NT2/D1 (cell line): ENCODE measurements around the gene MYLIP.
"Not testable (repeated sequence)": the region's sequence is repeated elsewhere in the genome, so short reads cannot be mapped to it uniquely, and the experiment has no call there.

Experiments used
- DNase-seq: peaks from one replicate; pipeline ENCODE4 v3.0.0-alpha.2; 2011; ENCODE audit warnings: low read depth, low spot score
- H3K27me3 ChIP-seq: 2 replicates; pipeline ENCODE4 v1.6.0; 2011; ENCODE audit warnings: mild to moderate bottlenecking; ENCODE audit not compliant: insufficient read length, insufficient read depth
- H3K36me3 ChIP-seq: 2 replicates; pipeline ENCODE4 v1.6.1; 2011; ENCODE audit warnings: mild to moderate bottlenecking, low read length, mixed read lengths; ENCODE audit not compliant: insufficient read depth, insufficient read length
- H3K4me1 ChIP-seq: 2 replicates; pipeline ENCODE4 v1.5.1; 2011; ENCODE audit not compliant: insufficient read depth, insufficient read length
- H3K4me3 ChIP-seq: 2 replicates; pipeline ENCODE4 v1.5.1; 2011; ENCODE audit warnings: low read depth; ENCODE audit not compliant: insufficient read length
- H3K9ac ChIP-seq: 2 replicates; pipeline ENCODE4 v1.6.0; 2011; ENCODE audit warnings: low read depth; ENCODE audit not compliant: insufficient read length
- H3K9me3 ChIP-seq: 2 replicates; pipeline ENCODE4 v1.5.1; 2011; ENCODE audit warnings: mild to moderate bottlenecking, low read length; ENCODE audit not compliant: insufficient read depth
- SUZ12 ChIP-seq: IDR thresholded peaks from 2 replicates; pipeline ENCODE4 v1.6.1; 2011; ENCODE audit not compliant: insufficient read length, insufficient read depth; ENCODE audit errors: extremely low read depth
- YY1 ChIP-seq: IDR thresholded peaks from 2 replicates; pipeline ENCODE4 v1.6.1; 2011; ENCODE audit not compliant: insufficient read length, insufficient read depth
- ZNF274 ChIP-seq: IDR thresholded peaks from 2 replicates; pipeline ENCODE4 v1.6.1; 2011; ENCODE audit warnings: mild to moderate bottlenecking, low read depth, low read length

Gene MYLIP

DNA sequence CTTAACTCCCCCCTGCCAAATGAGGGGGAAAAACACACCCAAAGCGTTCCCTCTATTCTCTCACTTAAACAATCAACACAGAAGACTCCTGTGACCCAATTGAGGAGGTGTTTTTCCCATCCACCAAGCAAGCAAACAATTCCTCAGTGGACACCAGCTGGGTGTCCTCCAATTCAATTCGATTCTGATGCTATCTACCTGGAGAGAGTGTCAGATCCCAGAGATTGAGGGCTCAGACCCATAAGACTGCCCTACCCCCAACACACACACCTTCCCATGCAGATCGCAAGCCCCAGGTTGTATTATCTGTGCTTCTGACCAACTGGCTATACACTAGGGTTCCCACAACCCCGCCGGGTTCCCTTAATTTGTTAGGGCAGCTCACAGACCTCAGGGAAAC is 36.8 kb downstream of the MYLIP start:
- Histone ChIP-seq H3K9ac (no peak overlapping the region), H3K27me3 (no peaks in the 10 kb centered on the region), H3K4me3 (no peak overlapping the region), H3K9me3 (no peaks in the 10 kb centered on the region), H3K36me3 (no peaks in the 10 kb centered on the region), H3K4me1 (no peaks in the 10 kb centered on the region)
- TF ChIP-seq YY1: no peak
- TF ChIP-seq SUZ12: no peak
- no peak for TF ChIP-seq ZNF274
- no peak for DNase-seq

DNA sequence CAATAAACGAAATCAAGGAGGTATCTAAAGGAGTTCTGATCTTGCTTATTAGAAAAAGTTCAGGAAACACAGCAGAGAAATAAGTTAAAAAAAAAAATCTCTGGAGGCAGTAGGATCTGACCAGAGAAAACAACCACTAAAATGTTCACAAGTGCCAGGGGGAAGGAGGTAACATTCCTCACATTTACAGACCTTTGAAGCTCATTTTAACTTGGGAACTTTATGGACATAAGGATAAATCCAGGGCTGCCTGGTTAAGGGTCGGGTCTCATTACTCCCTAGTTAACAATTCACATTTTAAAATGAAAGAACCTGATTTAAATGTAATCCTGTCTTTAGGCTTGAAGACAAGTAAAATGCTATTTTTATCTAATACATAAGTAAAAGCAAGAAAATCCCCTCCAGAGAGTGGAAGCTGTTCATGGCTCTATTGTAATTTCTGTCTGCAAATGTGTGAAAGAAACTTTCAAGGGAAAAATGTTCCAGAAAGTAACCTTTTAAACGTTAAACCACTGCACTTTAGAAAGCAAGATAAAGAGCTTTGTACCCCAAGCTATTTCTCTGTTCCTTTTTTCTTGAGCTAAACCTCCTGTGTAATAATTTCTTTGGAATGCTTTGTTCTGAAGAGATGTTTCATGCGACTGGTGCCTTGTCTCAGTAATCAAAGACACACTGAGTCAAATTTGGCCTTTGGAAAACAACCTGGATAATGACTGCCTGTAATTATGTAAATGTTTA is 38.2 kb downstream of the MYLIP start:
- Histone ChIP-seq H3K9ac (no peak overlapping the region), H3K36me3 (no peaks in the 10 kb centered on the region), H3K4me3 (no peak overlapping the region), H3K27me3 (no peaks in the 10 kb centered on the region), H3K4me1 (no peaks in the 10 kb centered on the region), H3K9me3 (no peaks in the 10 kb centered on the region)
- no peak for DNase-seq
- TF ChIP-seq ZNF274 (no peak), YY1 (no peak), SUZ12 (no peak)

DNA sequence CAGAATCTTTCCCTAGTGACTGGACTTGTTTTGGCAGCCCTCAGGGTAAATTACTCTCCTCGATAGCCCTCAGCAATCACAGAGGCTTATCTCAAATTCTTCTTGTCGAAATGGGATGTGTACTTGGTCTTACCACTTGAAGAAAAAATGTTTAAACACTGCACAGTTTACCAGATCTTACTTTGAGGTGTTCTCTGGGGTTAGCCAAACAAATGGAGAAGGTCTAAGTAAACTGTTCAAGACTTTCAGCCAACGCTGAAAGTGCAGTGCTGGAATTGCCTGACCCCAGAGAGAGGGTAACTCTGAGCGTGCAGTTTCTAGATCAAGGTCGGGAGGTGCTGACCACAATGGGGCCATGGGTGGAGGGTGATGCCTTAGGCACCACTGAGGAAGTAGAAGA is 39.2 kb downstream of the MYLIP start:
- Histone ChIP-seq H3K9ac (no peak overlapping the region), H3K36me3 (no peaks in the 10 kb centered on the region)
- TF ChIP-seq SUZ12 (no peak), ZNF274 (no peak), YY1 (no peak)

DNA sequence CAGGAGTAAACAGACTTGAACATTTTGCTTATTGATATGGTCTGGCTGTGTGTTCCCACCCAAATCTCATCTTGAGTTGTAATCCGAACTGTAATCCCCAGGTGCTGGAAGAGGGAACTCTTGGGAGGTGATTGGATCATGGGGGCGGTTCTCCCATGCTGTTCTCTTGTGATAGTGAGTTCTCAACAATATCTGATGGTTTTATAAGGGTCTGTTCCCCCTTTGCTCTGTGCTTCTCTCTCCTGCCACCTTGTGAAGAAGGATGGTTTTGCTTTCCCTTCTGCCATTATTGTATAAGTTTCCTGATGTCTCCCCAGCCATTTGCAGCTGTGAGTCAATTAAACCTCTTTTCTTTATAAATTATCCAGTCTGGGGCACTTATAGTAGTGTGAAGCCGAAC is 40.0 kb downstream of the MYLIP start:
- Histone ChIP-seq H3K36me3 (no peaks in the 10 kb centered on the region), H3K27me3 (no peaks in the 10 kb centered on the region), H3K4me1 (no peaks in the 10 kb centered on the region), H3K9me3 (no peaks in the 10 kb centered on the region), H3K4me3 (no peak overlapping the region), H3K9ac (no peak overlapping the region)
- DNase-seq: peak; percentile 16
- TF ChIP-seq YY1: no peak
- no peak for TF ChIP-seq ZNF274
- no peak for TF ChIP-seq SUZ12

More for the DNA sequence above, 39.2 kb downstream of the MYLIP start:
- H3K27me3 ChIP-seq: no peaks in the 10 kb centered on the region
- H3K9me3 ChIP-seq: no peaks in the 10 kb centered on the region
- no peak for DNase-seq
- H3K4me1 ChIP-seq: no peaks in the 10 kb centered on the region
- no peak overlapping the region for H3K4me3 ChIP-seq

DNA sequence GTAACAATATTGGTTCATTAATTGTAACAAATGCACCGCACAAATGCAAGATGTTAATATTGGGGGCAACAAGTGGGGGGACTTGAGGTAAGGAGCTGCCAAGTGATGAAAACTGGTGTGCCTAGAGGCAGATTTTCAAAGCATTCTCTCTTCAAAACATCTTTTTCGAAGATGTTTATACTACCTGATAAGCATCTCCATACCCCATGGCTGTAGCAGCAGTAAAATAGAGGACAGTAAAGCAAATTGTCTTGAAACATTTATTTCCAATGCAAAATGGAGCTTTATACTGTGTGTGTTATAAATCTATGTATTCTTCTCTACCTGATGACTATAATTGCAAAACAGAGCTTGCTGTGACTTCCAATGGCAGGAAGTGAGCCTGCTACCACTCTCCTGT is 42.5 kb downstream of the MYLIP start:
- Histone ChIP-seq H3K4me1 (no peaks in the 10 kb centered on the region), H3K4me3 (no peak overlapping the region), H3K27me3 (no peaks in the 10 kb centered on the region), H3K9me3 (no peaks in the 10 kb centered on the region), H3K9ac (no peak overlapping the region), H3K36me3 (no peaks in the 10 kb centered on the region)
- DNase-seq: no peak
- TF ChIP-seq ZNF274 (no peak), YY1 (no peak), SUZ12 (no peak)

DNA sequence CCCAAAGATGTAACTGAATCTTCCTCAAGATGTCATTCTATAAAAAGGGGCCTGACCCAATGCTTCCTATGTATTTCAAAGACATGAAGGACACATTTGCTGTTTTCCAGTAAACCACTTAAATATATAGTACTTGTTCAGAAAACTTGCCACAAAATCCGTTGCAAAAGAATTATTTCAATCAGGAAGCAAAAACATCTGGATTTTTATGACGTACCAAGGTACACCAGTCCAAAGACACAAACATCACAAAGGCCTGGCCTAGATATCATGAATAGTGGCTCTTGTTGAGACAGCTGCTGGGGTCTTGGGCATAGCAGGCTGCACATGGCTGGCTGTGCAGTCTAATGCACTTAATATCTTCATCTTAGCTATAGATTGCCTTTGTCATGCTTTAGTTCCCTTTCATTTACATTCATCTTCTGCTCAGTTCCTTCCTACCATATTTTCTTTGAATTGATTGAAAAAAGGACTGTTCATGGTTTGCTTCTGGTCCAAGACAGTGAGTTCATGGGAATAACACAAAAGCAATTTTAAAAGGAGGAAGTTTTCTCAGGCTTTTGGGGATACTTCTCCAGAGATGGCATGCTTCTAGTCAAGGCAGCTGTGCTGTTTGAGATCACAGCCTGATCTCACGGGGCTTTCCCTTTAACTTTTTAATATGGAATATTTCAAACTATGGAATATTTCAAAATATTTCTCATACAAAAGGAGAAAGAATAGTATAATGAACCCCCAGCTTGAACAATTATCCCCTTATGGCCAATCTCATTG is 44.5 kb downstream of the MYLIP start:
- no peak for TF ChIP-seq SUZ12
- TF ChIP-seq YY1: no peak
- TF ChIP-seq ZNF274: no peak
- Histone ChIP-seq H3K36me3 (no peaks in the 10 kb centered on the region), H3K9ac (no peak overlapping the region), H3K4me3 (no peak overlapping the region), H3K27me3 (no peaks in the 10 kb centered on the region), H3K9me3 (no peaks in the 10 kb centered on the region), H3K4me1 (no peaks in the 10 kb centered on the region)
- no peak for DNase-seq

DNA sequence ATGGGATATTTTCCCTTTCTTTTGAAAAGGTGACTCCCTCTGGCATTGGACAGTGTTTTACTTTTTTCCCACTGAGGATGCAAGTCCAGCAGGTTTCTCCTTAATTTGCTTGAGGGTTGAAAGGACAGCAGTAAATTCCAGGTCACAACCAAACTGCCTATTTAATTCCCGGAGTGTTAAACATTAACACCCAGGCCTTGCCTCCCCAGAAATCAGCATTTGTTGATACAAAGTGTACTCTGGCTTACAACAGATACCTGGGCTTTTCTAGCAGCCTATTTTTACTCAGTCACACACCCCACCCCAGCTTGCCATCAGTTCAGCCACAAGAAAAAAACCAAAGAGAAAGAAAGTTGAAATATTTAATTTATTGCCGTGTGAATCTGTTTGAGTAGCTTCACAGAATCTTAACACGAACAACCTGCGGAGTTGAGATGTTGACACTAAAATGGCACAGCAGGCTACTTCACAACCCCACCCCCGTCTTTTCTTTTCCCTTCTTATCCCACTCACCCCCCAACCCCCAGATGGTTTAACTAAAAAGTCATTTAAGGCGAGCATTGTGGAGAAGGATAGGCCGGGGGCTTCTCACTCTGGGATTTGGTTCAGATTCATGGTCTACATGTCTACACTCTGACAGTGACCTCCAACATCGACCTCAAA is 45.7 kb downstream of the MYLIP start:
- Histone ChIP-seq H3K9ac (no peak overlapping the region), H3K4me1 (no peaks in the 10 kb centered on the region), H3K9me3 (no peaks in the 10 kb centered on the region), H3K36me3 (no peaks in the 10 kb centered on the region), H3K4me3 (no peak overlapping the region), H3K27me3 (no peaks in the 10 kb centered on the region)
- no peak for TF ChIP-seq ZNF274
- DNase-seq: no peak

DNA sequence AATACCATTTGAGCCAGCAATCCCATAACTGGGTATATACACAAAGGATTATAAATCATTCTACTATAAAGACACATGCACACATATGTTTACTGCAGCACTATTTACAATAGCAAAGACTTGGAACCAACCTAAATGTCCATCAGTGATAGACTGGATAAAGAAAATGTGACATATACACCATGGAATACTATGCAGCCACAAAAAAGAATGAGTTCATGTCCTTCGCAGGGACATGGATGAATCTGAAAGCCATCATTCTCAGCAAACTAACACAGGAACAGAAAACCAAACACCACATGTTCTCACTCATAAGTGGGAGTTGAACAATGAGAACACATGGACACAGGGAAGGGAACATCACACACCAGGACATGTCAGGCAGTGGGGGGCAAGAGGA is 47.7 kb downstream of the MYLIP start:
- not testable (repeated sequence) for DNase-seq, H3K9me3 ChIP-seq, H3K27me3 ChIP-seq, H3K9ac ChIP-seq, H3K4me3 ChIP-seq, H3K4me1 ChIP-seq, H3K36me3 ChIP-seq
